Endothelial cell of umbilical vein (primary cell): ENCODE results near the gene GIGYF2. TPM values are rescaled to one million over a fixed set of nuclear protein-coding genes. Genes with fewer than 3 reads are reported as not detected.
"Not testable (repeated sequence)": the region's sequence is repeated elsewhere in the genome, so short reads cannot be mapped to it uniquely, and the experiment has no call there.

Experiments used
- BruUV-seq: library from RNA; stranded (reverse); fragments of 400-500 nt; replicated peaks from 2 replicates; lab custom pipeline; 2021; lab: Mats Ljungman, UMichigan
- CTCF ChIA-PET: fragments of 300-600, 350-600 bp; sonication (Branson Sonifier 250); formaldehyde crosslinking; loops from one replicate; lab custom pipeline; 2021; ENCODE audit warnings: antibody characterized with exemption, inconsistent platforms; lab: Charles Lee
- POLR2A ChIA-PET: fragments of 300-600, 350-600 bp; sonication (Branson Sonifier 250); formaldehyde crosslinking; loops from one replicate; lab custom pipeline; 2021; ENCODE audit warnings: antibody characterized with exemption, inconsistent platforms; lab: Charles Lee
- DNase-seq: peaks from one replicate; pipeline ENCODE4 v3.0.0-alpha.2; 2011; ENCODE audit warnings: low read depth, low spot score
- FAIRE-seq: peaks from 2 replicates; lab custom pipeline; 2011; peaks lifted over from hg19 to GRCh38; lab: Jason Lieb, UNC
- H2AFZ ChIP-seq: 2 replicates; pipeline ENCODE4 v1.6.0; 2012; ENCODE audit warnings: low read depth, low read length, control low read depth, inconsistent platforms
- H3K27ac ChIP-seq: 2 replicates; pipeline ENCODE4 v1.5.1; 2011; ENCODE audit warnings: low read depth, mild to moderate bottlenecking, control low read depth, low read length, moderate library complexity; ENCODE audit not compliant: insufficient read depth
- H3K27me3 ChIP-seq, 2 experiments: 2 replicates each; pipeline versions ENCODE4 v1.6.0 to v1.6.1; 2011; ENCODE audit warnings: low read length in 2 of 2, mixed read lengths in 1 of 2; ENCODE audit not compliant: control insufficient read depth in 2 of 2, insufficient read depth in 2 of 2
- H3K36me3 ChIP-seq, 2 experiments: 2 replicates in 1 of 2; 3 replicates in 1 of 2; pipeline ENCODE4 v1.5.1; 2011; ENCODE audit warnings: low read length in 2 of 2, mild to moderate bottlenecking in 1 of 2, moderate library complexity in 1 of 2; ENCODE audit not compliant: control insufficient read depth in 2 of 2, insufficient read depth in 2 of 2; ENCODE audit errors: extremely low read depth in 1 of 2
- H3K4me1 ChIP-seq: 3 replicates; pipeline ENCODE4 v1.5.1; 2011; ENCODE audit warnings: mild to moderate bottlenecking, low read length; ENCODE audit not compliant: control insufficient read depth, insufficient read depth; ENCODE audit errors: extremely low read depth
- H3K4me2 ChIP-seq: 2 replicates; pipeline ENCODE4 v1.6.1; 2011; ENCODE audit warnings: low read length, control low read depth, mixed read lengths; ENCODE audit not compliant: insufficient read depth
- H3K4me3 ChIP-seq, 3 experiments: fragments of 200-600 bp in 1 of 3; sonication (generic), shearing (Covaris generic) in 1 of 3; replicated peaks in 1 of 3; 2 replicates each; pipeline ENCODE4 v1.5.1; 2011 to 2016; ENCODE audit warnings: control low read depth in 3 of 3, low read length in 3 of 3, mild to moderate bottlenecking in 2 of 3, inconsistent platforms in 1 of 3, low read depth in 1 of 3, moderate library complexity in 1 of 3; ENCODE audit not compliant: insufficient read depth in 1 of 3
- H3K79me2 ChIP-seq: 2 replicates; pipeline ENCODE4 v1.6.0; 2012; ENCODE audit warnings: low read length, inconsistent platforms; ENCODE audit not compliant: control insufficient read depth, insufficient read depth
- H3K9ac ChIP-seq: replicated peaks from 2 replicates; pipeline ENCODE3; 2011; ENCODE audit warnings: low read length, control low read depth; ENCODE audit not compliant: insufficient read depth; ENCODE audit errors: extremely low read depth
- H3K9me1 ChIP-seq: replicated peaks from 3 replicates; pipeline ENCODE4 v1.6.0; 2011; ENCODE audit warnings: mild to moderate bottlenecking, low read length; ENCODE audit not compliant: control insufficient read depth, insufficient read depth; ENCODE audit errors: extremely low read depth
- H3K9me3 ChIP-seq: replicated peaks from 2 replicates; pipeline ENCODE4 v1.5.1; 2012; ENCODE audit warnings: low read length, inconsistent platforms; ENCODE audit not compliant: control insufficient read depth, insufficient read depth
- H4K20me1 ChIP-seq: replicated peaks from 2 replicates; pipeline ENCODE3; 2011; ENCODE audit warnings: mild to moderate bottlenecking, low read length; ENCODE audit not compliant: control insufficient read depth, insufficient read depth; ENCODE audit errors: extremely low read depth
- CTCF ChIP-seq, 2 donors: IDR thresholded peaks; 1 replicate in 1 of 2; 2 replicates in 1 of 2; pipeline ENCODE4 v1.5.1; 2011; ENCODE audit warnings: low read length in 2 of 2, mild to moderate bottlenecking in 2 of 2, moderate library complexity in 2 of 2, control low read depth in 1 of 2, inconsistent platforms in 1 of 2, low read depth in 1 of 2; ENCODE audit not compliant: insufficient read depth in 1 of 2; ENCODE audit errors: extremely low read depth in 1 of 2
- EZH2 ChIP-seq: IDR thresholded peaks from 2 replicates; pipeline ENCODE4 v1.6.1; 2012; ENCODE audit warnings: borderline replicate concordance, low read depth, mild to moderate bottlenecking, moderate library complexity, low read length, inconsistent platforms; ENCODE audit not compliant: severe bottlenecking
- FOS ChIP-seq: IDR thresholded peaks from 2 replicates; pipeline ENCODE4 v1.6.1; 2011; ENCODE audit warnings: mild to moderate bottlenecking, low read length, moderate library complexity, borderline replicate concordance; ENCODE audit not compliant: insufficient read depth
- GATA2 ChIP-seq: IDR thresholded peaks from 2 replicates; pipeline ENCODE4 v1.7.0; 2011; ENCODE audit warnings: low read depth, mild to moderate bottlenecking, moderate library complexity, mixed read lengths, low read length; ENCODE audit not compliant: insufficient read length, insufficient read depth
- JUN ChIP-seq: IDR thresholded peaks from 2 replicates; pipeline ENCODE4 v1.6.1; 2011; ENCODE audit warnings: borderline replicate concordance, low read depth; ENCODE audit not compliant: insufficient read length, insufficient read depth
- MAX ChIP-seq: IDR thresholded peaks from 2 replicates; pipeline ENCODE4 v1.6.1; 2011; ENCODE audit not compliant: insufficient read depth, insufficient read length
- MYC ChIP-seq: IDR thresholded peaks from one replicate; pipeline ENCODE4 v1.6.1; 2011; ENCODE audit warnings: mild to moderate bottlenecking, low read depth, low read length
- POLR2A ChIP-seq: IDR thresholded peaks from 2 replicates; pipeline ENCODE4 v1.6.1; 2012; ENCODE audit warnings: low read depth, mild to moderate bottlenecking, control low read depth, low read length
- POLR2AphosphoS5 ChIP-seq: IDR thresholded peaks from 2 replicates; pipeline ENCODE4 v1.6.1; 2012; ENCODE audit warnings: low read depth, mild to moderate bottlenecking, control low read depth, low read length, moderate library complexity; ENCODE audit not compliant: insufficient read depth
- dilution Hi-C: fragments of 300-500 bp; cut with MboI; formaldehyde crosslinking; loops from one replicate; pipeline ENCODE4 v1.15.0; 2019; ENCODE audit warnings: low sequenced_read_pairs; ENCODE audit not compliant: extremely low pct_ligation_motif_present
- intact Hi-C: fragments of 100-400 bp; cut with micrococcal nuclease; formaldehyde crosslinking; loops from one replicate; pipeline ENCODE4 v1.10.0; 2022
- polyA plus RNA-seq, 4 experiments: library from polyadenylated mRNA; depleted of rRNA in 3 of 4; stranded (reverse) in 3 of 4; unstranded in 1 of 4; fragments of >200 nt; gene quantifications; 2 replicates each; pipeline versions ENCODE4 v1.2.1 to v1.2.3, GENCODE V29; 2011 to 2012; ENCODE audit warnings: missing spikeins in 1 of 4
- total RNA-seq: library from RNA; stranded (reverse); gene quantifications from 2 replicates; pipeline ENCODE4 v1.2.3, GENCODE V29; 2021

GIGYF2 gene
- total and polyA plus RNA-seq, 2 donors (not counting 3 experiments of a cell fraction or from before 2014, with no cell fraction given), result 22.9 to 56.4 TPM

- no peaks in the 10 kb centered on the region for H3K36me3 ChIP-seq
- no peak overlapping the region for H3K4me3 ChIP-seq
- H3K4me2 ChIP-seq, result no peak overlapping the region
- dilution Hi-C loops (no loop called here), intact Hi-C loops (no loop called here)
- no peaks in the 10 kb centered on the region for H3K79me2 ChIP-seq
- ChIA-PET CTCF (interaction anchor here (1.0 kb wide), 2 partner anchors 19 to 22 kb away, joined by 3 read pairs; no protein-coding TSS in a partner anchor), POLR2A (interaction anchor here (0.5 kb wide), 1 partner anchor 58 kb away, joined by 3 read pairs; no protein-coding TSS in a partner anchor)
- H3K9me3 ChIP-seq, result no peaks in the 10 kb centered on the region
- DNase-seq (peak; percentile 53), FAIRE-seq (no peak)
- BruUV-seq, result no TSS peak
- no peak overlapping the region for H3K9ac ChIP-seq
- peaks cover 0 to 2% of the 10 kb centered on the region in 2 experiments for H3K27me3 ChIP-seq
- no peak overlapping the region for H3K27ac ChIP-seq
- no peak for TF ChIP-seq GATA2
- TF ChIP-seq EZH2, result no peak
- TF ChIP-seq MAX, result no peak
- TF ChIP-seq MYC, result no peak
- no peak for TF ChIP-seq POLR2AphosphoS5
- TF ChIP-seq CTCF (IDR thresholded peaks at IDR 0.05; ENCODE audit: extremely low read depth in 1 of 2, insufficient read depth in 1 of 2, low read depth in 1 of 2, low read length in 2 of 2), result no peak
- TF ChIP-seq JUN, result no peak
- TF ChIP-seq FOS, result no peak
- TF ChIP-seq POLR2A, result no peak
- H3K4me1 ChIP-seq, result no peaks in the 10 kb centered on the region
- H2AFZ ChIP-seq, result no peak overlapping the region
- no peaks in the 10 kb centered on the region for H4K20me1 ChIP-seq
- H3K9me1 ChIP-seq, result no peaks in the 10 kb centered on the region
These were observed 7.8 kb upstream of the GIGYF2 start for GRCh38 chr2:232689152-232689910.

- H3K27ac ChIP-seq, H3K27me3 ChIP-seq, H3K4me2 ChIP-seq, H3K9ac ChIP-seq, H3K9me1 ChIP-seq, dilution Hi-C loops, H3K9me3 ChIP-seq, H2AFZ ChIP-seq, BruUV-seq, POLR2A ChIA-PET, intact Hi-C loops, H3K4me1 ChIP-seq, H3K4me3 ChIP-seq, H3K79me2 ChIP-seq, FAIRE-seq, DNase-seq, H3K36me3 ChIP-seq, H4K20me1 ChIP-seq: not testable (repeated sequence)
- CTCF ChIA-PET, result interaction anchor here (0.7 kb wide), 1 partner anchor 93 kb away, joined by 3 read pairs; no protein-coding TSS in a partner anchor
These were observed 6.0 kb upstream of the GIGYF2 start for GRCh38 chr2:232691117-232691516.
